Measurements from ENCODE around the gene CA10.

Gene CA10

GRCh38 chr17:52145476-52145875 is 13.0 kb downstream of the CA10 start:
- no peak for DNase-seq

DNA sequence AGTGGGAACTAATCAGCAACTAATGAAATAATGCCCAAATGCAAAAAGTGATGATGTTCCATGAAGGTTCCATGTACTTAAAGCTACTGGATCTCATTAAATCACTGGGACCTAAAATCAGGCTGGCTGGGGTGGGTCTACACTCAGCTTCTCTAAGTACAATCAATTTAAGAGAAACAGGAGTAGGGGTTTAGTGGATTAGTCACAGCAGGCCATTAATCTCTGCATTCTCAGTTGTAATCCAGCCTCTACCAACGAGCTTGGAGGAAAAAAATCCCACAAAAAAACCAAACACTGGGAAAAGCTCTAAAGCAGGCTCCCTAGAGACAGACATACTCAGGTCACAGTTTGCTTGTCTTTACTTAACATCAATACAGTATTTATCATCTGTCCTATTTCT is 15.0 kb downstream of the CA10 start:
- no peak for DNase-seq

DNA sequence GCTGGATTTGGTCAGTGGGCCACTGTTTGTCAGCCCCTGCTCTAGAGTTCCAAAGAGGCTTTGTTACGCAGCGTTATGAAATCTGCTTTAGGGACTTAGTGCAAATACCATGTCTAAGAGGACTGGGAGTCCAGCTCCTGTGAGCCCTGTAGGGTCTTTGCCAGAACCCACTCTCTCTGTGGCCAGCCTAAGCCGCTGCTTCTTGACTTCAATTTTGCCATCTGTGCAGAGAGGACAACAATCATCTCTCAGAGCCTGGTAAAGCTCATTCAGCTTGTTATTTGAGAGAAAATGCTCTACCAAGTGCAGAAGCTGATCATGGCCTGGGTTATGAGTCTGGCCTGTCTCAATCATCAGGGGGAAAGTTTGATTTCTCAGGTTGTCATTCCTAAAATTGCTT is 17.9 kb downstream of the CA10 start:
- DNase-seq: no peak

- DNase-seq: no peak
These were observed 19.8 kb downstream of the CA10 start for GRCh38 chr17:52138752-52139151.

GRCh38 chr17:52138350-52138749 is 20.2 kb downstream of the CA10 start:
- DNase-seq: no peak

DNA sequence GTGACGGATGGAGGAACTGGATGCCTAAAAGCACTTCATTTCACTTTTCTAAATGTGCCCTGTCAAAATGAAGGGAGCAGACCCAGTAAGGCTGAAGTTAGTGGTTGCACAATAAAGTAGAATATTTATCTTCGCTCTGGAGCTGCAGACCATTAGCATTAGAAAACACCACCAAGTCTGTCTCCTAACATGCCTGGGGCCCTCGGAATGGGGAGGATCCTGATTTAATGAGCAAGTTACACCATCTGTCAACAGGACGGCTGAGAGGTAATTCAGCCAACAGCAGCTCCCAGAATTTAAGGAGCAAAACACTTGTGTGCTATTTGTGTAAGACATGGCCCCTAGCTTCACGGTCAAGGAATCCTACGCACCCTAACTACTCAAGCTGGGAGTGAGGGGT is 22.3 kb downstream of the CA10 start:
- no peak for DNase-seq

- no peak for DNase-seq
These were observed 23.9 kb downstream of the CA10 start for GRCh38 chr17:52134641-52135040.

GRCh38 chr17:52128721-52129120 is 29.8 kb downstream of the CA10 start:
- no peak for DNase-seq

GRCh38 chr17:52124993-52125392 is 33.5 kb downstream of the CA10 start:
- DNase-seq: no peak

- DNase-seq: no peak
These were observed 34.0 kb downstream of the CA10 start for GRCh38 chr17:52124561-52124960.

DNA sequence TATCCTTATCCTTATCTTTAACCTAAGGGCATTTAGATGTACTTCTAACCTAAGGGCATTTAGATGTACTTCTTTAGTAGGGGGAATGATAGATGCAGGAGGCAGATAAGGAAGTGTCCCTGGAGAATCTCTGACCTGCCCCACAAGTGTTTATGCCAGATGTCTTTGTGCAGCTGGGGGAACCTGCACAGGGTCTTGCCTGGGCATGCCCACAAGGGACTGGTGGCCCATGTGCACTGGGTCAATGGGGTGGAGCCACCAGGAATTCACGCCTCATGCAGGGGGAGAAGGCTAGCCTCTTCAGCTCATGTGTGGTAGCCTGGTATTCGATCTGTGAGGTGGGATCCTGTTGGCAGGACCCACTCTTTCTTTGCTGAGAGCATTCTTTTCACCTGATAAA is 38.0 kb downstream of the CA10 start:
- no peak for DNase-seq

GRCh38 chr17:52110923-52111581 is 47.5 kb downstream of the CA10 start:
- DNase-seq: peak; percentile 32

DNA sequence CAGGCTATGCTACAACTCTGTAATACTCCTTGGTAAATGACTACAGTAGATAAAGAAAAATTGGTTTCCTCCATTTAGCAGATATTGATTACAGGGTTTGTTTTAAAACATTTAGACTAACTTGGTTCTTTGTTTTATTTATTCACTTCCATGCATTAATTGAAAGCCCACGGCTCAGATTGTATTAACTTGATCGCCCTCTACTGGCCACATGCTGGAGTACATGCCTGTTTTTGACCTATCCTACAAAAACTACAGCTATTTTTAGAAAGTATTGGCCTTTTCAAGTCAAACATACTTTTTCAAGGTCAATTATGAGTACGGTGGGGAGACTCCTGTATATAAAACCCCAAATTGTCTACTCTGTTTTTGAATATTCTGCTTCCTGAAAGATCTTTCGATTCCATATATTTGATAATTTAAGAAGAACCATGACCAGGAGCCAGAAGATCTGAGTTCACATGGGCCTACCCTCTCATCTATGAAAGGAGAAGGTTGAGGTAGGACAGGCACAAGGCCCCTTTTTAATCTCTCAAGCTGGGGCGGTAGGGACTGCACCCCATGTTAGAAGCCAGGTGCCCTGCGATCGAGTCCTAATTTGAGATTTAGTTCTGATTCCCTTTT is 51.8 kb downstream of the CA10 start:
- DNase-seq: peak; percentile 52

GRCh38 chr17:52106072-52106471 is 52.4 kb downstream of the CA10 start:
- DNase-seq: no peak

- no peak for DNase-seq
These were observed 52.9 kb downstream of the CA10 start for GRCh38 chr17:52105591-52105990.

GRCh38 chr17:52096056-52096455 is 62.5 kb downstream of the CA10 start:
- no peak for DNase-seq

DNA sequence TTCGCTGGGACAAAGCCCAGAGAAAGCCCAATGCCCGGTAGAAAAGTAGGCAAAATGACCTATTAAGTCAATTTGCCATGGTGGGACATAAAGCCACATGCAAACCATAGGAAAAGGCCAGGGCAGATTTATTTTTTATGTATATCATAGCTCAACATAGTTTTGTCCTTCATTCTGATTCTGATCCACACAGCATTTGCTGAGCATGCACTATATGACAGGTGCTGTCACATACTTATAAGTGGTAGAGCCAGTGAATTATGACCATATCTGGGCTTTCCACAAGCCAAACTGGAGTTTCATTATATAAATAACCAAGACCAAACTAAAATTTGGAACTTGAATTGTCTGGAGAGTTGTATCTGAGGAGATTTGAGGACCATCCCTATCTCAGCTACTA is 74.3 kb downstream of the CA10 start:
- DNase-seq: no peak

DNA sequence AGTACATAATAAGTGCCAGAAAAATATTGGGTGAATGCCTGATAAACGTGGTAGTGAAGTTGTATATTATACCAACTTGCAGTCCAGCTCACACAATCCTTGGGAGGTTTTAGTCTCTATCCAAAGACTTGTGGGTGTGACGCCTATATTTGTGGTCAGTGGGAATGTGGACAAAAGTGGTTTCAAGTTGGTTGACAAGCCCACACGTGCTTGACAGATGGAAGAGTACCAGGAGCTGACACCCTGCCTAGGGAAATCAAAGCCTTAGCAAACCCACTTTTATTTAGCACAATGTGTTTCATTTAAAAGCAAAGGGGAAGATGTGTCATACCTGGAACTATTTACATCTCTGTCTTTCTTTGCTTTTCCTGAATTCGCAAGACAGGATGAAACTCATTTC is 79.0 kb downstream of the CA10 start:
- no peak for DNase-seq

DNA sequence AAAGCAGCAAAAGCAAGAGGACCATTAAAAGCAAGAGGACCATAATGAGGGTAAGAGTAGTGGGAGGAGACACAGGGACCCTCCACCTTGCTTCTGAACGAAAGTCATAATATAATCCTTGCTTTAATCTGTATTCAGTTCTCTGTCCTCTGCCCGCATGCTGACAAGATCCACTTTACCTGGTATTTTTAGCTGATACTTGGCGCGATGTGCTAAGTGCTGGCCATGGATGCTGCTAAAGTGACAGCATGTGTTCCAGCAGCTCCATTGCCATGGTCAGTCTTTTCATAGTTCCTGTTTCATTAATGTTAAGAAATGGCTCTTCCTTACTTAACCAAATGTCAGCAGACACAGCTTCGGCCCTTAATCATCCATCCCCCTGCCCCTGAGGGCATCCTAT is 86.8 kb downstream of the CA10 start:
- no peak for DNase-seq

GRCh38 chr17:52064791-52065211 is 93.7 kb downstream of the CA10 start:
- DNase-seq: no peak

DNA sequence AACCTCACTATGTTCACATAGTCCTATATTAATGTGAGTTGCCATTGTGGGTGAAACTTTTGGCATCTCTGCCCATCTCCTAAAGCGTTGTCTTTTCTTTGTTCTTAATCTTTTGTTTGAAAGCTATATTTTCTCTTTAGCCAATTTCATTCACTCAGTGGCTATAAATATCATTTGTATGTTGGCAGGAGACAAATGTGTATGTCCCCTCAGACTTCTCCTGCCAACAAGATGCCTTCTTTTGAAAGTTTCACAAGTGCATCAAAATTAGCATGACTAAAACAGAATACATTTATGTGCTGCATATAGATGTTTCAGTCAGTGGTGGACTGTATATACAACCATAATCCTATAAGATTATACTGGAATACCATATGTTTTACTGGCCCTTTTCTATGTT is 109.0 kb downstream of the CA10 start:
- no peak for DNase-seq

- no peak for DNase-seq
These were observed 109.5 kb downstream of the CA10 start for GRCh38 chr17:52049051-52049450.

- DNase-seq: no peak
These were observed 110.2 kb downstream of the CA10 start for GRCh38 chr17:52048137-52048898.

DNA sequence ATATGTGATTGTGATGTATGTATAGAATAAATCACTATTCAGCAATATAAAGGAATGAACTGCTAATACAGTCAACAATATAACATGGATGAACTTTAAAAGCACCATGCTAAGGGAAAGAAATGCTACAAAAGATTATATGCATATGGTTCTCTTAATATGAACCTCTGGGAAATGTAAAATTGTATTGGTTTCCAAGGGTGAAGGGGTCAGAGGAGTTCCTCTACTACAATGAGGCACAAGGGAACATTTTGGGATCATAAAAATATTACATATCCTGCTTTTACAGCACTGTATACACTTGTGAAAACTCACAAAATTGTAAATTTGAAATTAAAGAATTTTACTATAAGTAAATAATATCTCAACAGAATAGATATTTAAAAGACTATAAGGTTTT is 111.4 kb downstream of the CA10 start:
- no peak for DNase-seq
